ENCODE data around the gene IER5L.

The IER5L gene

GRCh38 chr9:129176701-129177442 is 1.2 kb downstream of the IER5L start:
- H3K4me3 ChIP-seq (ENCODE audit: low read depth, low read length): peak overlapping the region; percentile 84
- TF ChIP-seq CTCF (IDR thresholded peaks at IDR 0.05; ENCODE audit: insufficient read depth, low read depth, low read length, missing control alignments): no peak
- DNase-seq (ENCODE audit: low read depth): peak; percentile 39

- TF ChIP-seq CTCF (IDR thresholded peaks at IDR 0.05; ENCODE audit: insufficient read depth, low read depth, low read length, missing control alignments): no peak
- peak overlapping the region; percentile 84 for H3K4me3 ChIP-seq (ENCODE audit: low read depth, low read length)
- DNase-seq (ENCODE audit: low read depth): peak; percentile 87
Observed at GRCh38 chr9:129175825-129176633, 2.0 kb downstream of the IER5L start.

- DNase-seq (ENCODE audit: low read depth): no peak
- H3K4me3 ChIP-seq (ENCODE audit: low read depth, low read length): peak overlapping the region; percentile 84
Observed at GRCh38 chr9:129175515-129175824, 2.6 kb downstream of the IER5L start.

GRCh38 chr9:129174724-129175514 is 3.1 kb downstream of the IER5L start:
- no peak for TF ChIP-seq CTCF (IDR thresholded peaks at IDR 0.05; ENCODE audit: insufficient read depth, low read depth, low read length, missing control alignments)
- peak; percentile 36 for DNase-seq (ENCODE audit: low read depth)
- H3K4me3 ChIP-seq (ENCODE audit: low read depth, low read length): peak overlapping the region; percentile 84

More at GRCh38 chr9:129175515-129175824, 2.6 kb downstream of the IER5L start:
- TF ChIP-seq CTCF (IDR thresholded peaks at IDR 0.05; ENCODE audit: insufficient read depth, low read depth, low read length, missing control alignments): no peak

- peak; percentile 99 for TF ChIP-seq CTCF (IDR thresholded peaks at IDR 0.05; ENCODE audit: insufficient read depth, low read depth, low read length, missing control alignments)
- DNase-seq (ENCODE audit: low read depth): peak; percentile 84
- H3K4me3 ChIP-seq (ENCODE audit: low read depth, low read length): peak overlapping the region; percentile 84
Observed at GRCh38 chr9:129174102-129174723, 3.8 kb downstream of the IER5L start.

GRCh38 chr9:129173296-129174101 is 4.6 kb downstream of the IER5L start:
- no peak overlapping the region; the same call in 1 of the 2 replicates for H3K4me3 ChIP-seq (ENCODE audit: low read depth, low read length)
- no peak for TF ChIP-seq CTCF (IDR thresholded peaks at IDR 0.05; ENCODE audit: insufficient read depth, low read depth, low read length, missing control alignments)
- no peak for DNase-seq (ENCODE audit: low read depth)
